Duodenal mucosa (tissue), 2 donors: Measurements from ENCODE around the gene ANK3.

ENCODE experiments used
- H3K27ac ChIP-seq: one replicate; pipeline ENCODE4 v1.7.0; 2013; ENCODE audit warnings: low read depth, low read length
- H3K27me3 ChIP-seq, 2 donors: one replicate each; pipeline ENCODE4 v1.7.0; 2013; ENCODE audit warnings: low read length in 2 of 2, control low read depth in 1 of 2; ENCODE audit not compliant: insufficient read depth in 2 of 2, control insufficient read depth in 1 of 2
- H3K36me3 ChIP-seq, 2 donors: one replicate each; pipeline ENCODE4 v1.7.0; 2013; ENCODE audit warnings: low read length in 2 of 2, control low read depth in 1 of 2; ENCODE audit not compliant: insufficient read depth in 2 of 2, control insufficient read depth in 1 of 2
- H3K4me1 ChIP-seq, 2 donors: one replicate each; pipeline ENCODE4 v1.7.0; 2013; ENCODE audit warnings: low read length in 2 of 2, control low read depth in 1 of 2; ENCODE audit not compliant: insufficient read depth in 2 of 2, control insufficient read depth in 1 of 2
- H3K4me3 ChIP-seq, 2 donors: one replicate each; pipeline ENCODE4 v1.7.0; 2013; ENCODE audit warnings: low read length in 2 of 2, low read depth in 1 of 2
- H3K9ac ChIP-seq, 2 donors: one replicate each; pipeline ENCODE4 v1.7.0; 2013; ENCODE audit warnings: low read length in 2 of 2, low read depth in 1 of 2
- H3K9me3 ChIP-seq, 2 donors: one replicate each; pipeline ENCODE4 v1.7.0; 2013; ENCODE audit warnings: low read length in 2 of 2, control low read depth in 1 of 2; ENCODE audit not compliant: control insufficient read depth in 1 of 2

ANK3 gene

DNA sequence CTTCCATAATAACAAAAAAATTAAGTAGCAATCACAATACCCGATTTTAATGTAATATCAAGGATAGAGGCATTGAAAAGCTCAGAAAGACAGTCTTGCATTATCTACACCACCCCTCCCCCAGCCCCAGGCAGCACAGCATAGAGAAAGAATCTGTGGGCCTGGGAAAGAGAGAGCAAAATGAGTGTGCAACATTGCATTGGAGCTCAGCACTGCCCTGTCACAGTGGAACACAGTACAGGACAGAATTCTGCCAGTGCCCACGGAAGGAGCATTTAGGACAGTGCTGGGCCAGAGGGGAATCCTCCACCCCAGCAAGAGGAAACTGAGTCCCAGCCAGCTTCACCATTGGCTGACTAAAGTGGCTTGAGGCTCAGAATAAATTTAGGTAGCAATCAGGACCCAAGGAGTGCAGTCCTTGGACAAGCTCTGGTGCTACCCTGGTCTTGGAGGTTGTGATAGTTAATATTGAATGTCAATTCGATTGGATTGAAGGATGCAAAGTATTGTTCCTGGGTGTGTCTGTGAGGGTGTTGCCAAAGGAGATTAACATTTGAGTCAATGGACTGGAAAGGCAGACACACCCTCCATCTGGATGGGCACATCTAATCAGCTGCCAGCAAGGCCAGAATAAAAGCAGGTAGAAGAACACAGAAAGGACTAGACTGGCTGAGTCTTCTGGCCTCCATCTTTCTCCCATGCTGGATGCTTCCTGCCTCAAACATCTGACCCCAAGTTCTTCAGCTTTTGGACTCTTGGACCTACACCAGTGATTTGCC lies 234.4 kb downstream of the ANK3 start:
- H3K9me3 ChIP-seq, result no peaks in the 10 kb centered on the region
- no peaks in the 10 kb centered on the region for H3K36me3 ChIP-seq
- H3K4me1 ChIP-seq, result peaks cover 4 to 5% of the 10 kb centered on the region in 2 donors
- no peak overlapping the region for H3K9ac ChIP-seq
- no peak overlapping the region for H3K27ac ChIP-seq
- no peaks in the 10 kb centered on the region for H3K27me3 ChIP-seq
- H3K4me3 ChIP-seq, result no peak overlapping the region

DNA sequence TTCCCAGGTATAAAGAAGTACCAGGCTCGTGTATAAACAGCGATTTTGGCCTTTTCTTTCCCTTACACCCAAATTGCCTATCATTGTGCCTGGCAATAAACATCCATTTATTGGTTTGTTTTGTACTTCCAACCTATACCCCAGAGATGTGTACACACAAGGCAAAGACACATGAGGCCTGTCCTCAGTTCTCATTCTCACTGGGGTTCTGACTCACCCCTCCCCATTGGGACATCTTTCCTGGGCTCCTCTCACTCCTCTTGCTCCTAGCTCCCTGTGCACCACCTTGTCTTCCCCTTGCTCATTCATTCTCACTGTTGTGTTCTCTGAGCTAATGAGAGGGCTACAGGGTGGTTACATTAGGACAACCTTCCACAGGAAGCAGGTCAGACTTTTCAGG lies 240.7 kb downstream of the ANK3 start:
- H3K9me3 ChIP-seq, result no peaks in the 10 kb centered on the region
- H3K9ac ChIP-seq, result no peak overlapping the region
- H3K4me3 ChIP-seq, result no peak overlapping the region
- H3K4me1 ChIP-seq, result peaks cover 13 to 15% of the 10 kb centered on the region in 2 donors
- H3K27me3 ChIP-seq, result no peaks in the 10 kb centered on the region
- H3K36me3 ChIP-seq, result no peaks in the 10 kb centered on the region
- H3K27ac ChIP-seq, result no peak overlapping the region

DNA sequence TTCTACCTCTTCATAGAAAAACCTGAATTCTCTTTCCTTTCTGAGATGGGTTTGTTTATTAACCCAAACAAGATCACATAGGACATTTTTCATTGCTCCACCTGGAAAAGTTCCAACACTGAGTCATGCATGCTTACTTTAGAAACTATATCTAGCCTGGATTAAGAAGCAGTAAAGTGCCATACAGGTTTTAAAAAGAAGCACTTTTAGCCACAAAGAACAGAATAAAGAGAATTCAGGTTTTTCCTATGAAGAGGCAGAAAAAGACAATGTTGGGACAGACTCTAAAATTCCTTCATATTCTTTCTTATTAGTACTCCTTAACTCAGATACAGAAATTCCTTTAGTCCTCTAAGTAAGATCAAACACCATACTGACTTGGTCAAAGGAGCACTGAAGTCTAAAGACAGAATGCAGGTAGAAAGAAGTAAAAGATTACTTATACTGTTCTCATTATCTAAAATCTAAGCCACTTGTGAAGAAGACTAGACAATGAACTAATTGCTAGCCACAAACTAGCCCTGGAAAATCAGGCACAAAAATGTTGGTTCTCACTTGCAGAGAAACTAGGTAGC lies 241.3 kb downstream of the ANK3 start:
- peaks cover 13 to 15% of the 10 kb centered on the region in 2 donors for H3K4me1 ChIP-seq
- H3K4me3 ChIP-seq, result no peak overlapping the region
- no peak overlapping the region for H3K27ac ChIP-seq
- H3K9me3 ChIP-seq, result no peaks in the 10 kb centered on the region
- no peaks in the 10 kb centered on the region for H3K27me3 ChIP-seq
- H3K9ac ChIP-seq, result no peak overlapping the region
- no peaks in the 10 kb centered on the region for H3K36me3 ChIP-seq

DNA sequence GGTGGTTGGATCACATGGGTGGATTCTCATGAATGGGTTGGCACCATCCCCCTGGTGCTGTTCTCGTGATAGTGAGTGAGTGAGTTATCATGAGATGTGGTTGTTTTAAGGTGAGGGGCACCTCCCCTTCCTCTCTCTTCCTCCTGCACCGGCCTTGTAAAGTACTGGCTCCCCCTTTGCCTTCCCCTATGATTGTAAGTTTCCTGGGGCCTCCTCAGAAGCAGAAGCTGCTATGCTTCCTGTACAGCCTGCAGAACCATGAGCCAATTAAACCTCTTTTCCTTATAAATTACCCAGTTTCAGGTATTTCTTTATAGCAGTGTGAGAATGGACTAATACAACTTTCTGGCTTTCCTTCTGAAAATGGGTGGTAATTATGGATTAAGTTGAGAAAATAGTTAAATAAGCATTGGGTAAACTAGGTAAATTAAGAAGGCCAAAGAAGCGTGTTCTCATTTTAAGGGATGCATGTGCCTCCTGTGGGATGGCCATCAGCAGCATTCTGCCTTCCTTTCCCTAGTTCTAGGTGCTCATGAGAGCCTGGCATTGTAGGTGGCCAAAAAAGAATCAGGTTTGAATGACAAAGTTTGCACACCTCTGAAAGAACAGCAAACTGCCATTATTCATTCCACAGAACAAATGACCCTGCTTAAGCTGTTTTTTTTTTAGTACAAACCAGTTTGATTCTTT lies 242.0 kb downstream of the ANK3 start:
- no peak overlapping the region for H3K9ac ChIP-seq
- no peak overlapping the region for H3K4me3 ChIP-seq
- H3K36me3 ChIP-seq, result no peaks in the 10 kb centered on the region
- no peaks in the 10 kb centered on the region for H3K9me3 ChIP-seq
- no peak overlapping the region for H3K27ac ChIP-seq
- no peaks in the 10 kb centered on the region for H3K27me3 ChIP-seq
- H3K4me1 ChIP-seq, result peaks cover 13 to 15% of the 10 kb centered on the region in 2 donors

DNA sequence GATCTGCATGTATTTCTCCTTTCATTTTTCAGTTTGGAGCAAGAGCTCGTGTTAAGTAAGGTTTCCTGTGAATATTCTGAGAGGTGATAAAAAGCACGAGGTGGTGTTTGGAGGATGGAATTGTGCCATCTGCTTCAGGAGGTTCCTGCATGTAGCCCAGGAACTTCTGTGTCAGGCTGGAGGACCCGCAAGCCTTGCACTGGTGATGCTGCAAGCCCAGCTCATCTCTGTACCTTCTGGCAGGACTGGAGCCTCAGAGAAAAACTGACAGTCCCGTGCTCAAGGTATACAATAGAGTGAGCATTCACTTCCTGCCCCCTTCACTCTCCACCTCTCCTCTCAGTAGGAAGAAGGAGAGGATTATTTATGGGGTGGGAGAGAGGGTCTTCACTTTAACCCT lies 242.7 kb downstream of the ANK3 start:
- H3K4me1 ChIP-seq, result peaks cover 13 to 18% of the 10 kb centered on the region in 2 donors
- no peaks in the 10 kb centered on the region for H3K9me3 ChIP-seq
- H3K4me3 ChIP-seq, result no peak overlapping the region
- H3K27me3 ChIP-seq, result no peaks in the 10 kb centered on the region
- no peak overlapping the region for H3K9ac ChIP-seq
- no peaks in the 10 kb centered on the region for H3K36me3 ChIP-seq
- H3K27ac ChIP-seq, result no peak overlapping the region

DNA sequence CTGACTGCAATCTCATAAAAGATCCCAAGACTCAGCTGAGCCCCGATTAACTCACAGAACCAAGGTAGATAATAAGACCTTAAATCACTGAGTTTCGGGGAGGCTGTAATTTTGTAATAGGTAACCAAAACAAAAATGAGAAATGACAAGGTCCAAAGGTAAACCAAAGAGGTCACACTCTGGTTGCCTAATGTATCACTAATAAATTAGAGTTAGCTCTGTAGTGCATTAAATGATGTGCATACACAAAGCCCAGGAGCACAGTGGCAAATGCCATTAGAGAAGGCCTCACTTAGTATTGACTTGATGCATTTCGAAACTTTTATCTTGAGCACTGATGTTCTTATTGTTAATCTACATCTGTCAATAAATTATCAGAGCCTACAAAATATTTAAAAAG lies 245.6 kb downstream of the ANK3 start:
- Histone ChIP-seq H3K4me3 (no peak overlapping the region), H3K9ac (no peak overlapping the region), H3K4me1 (peaks cover 29 to 35% of the 10 kb centered on the region in 2 donors), H3K27ac (no peak overlapping the region), H3K27me3 (no peaks in the 10 kb centered on the region), H3K9me3 (no peaks in the 10 kb centered on the region), H3K36me3 (no peaks in the 10 kb centered on the region)

DNA sequence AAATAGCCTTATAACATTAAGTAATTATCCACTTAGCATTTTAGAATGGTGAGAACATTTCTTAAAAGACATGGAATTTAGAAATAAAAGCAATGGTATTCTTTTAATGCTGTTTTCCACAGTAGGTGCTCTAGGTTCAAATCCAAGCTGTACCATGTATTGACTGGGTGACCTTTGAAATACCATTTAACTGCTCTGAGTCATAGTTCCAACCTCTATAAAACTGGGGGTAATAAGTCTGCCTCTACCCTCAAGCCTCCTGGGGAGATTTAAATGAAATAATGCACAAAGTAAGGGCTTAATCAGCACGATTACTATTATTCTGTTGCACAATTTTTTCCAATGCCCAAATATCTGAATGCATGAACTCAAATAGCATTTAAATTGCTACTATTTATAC lies 246.9 kb downstream of the ANK3 start:
- Histone ChIP-seq H3K9me3 (no peaks in the 10 kb centered on the region), H3K27ac (no peak overlapping the region), H3K27me3 (no peaks in the 10 kb centered on the region), H3K36me3 (no peaks in the 10 kb centered on the region), H3K9ac (no peak overlapping the region), H3K4me3 (no peak overlapping the region), H3K4me1 (peaks cover 18 to 23% of the 10 kb centered on the region in 2 donors)

DNA sequence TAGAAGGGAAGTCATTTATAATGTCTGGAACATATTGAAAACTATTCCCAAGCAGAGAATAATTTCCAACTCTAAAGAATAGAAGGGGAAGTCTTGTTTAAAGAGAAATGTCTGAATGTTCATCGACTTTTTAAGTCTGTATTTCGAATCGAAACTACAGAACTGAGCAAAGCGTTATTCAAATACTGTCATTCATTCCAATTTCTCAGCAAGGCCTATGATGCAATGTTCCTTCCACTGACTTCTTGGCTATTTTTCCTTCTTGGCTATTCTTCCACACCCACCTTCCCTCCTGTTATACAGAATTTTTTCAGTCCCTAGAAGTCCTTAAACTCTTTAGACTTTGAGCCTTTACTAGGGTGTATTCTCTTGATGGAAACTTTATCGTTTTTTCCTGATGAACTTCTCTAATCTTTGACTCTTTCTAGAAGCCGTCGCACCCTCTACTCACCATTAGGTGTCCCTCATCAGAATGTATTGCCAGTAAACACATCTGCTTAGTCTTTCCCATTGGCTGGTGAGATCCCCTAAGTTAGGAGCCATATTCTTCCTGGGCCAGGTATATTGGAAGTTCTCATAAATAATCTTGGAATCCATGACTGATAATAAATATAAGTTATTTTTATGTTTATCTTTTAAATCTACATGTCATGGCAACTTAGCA lies 247.6 kb downstream of the ANK3 start:
- no peak overlapping the region for H3K27ac ChIP-seq
- H3K4me3 ChIP-seq, result no peak overlapping the region
- H3K4me1 ChIP-seq, result peaks cover 18 to 21% of the 10 kb centered on the region in 2 donors
- H3K36me3 ChIP-seq, result no peaks in the 10 kb centered on the region
- no peaks in the 10 kb centered on the region for H3K27me3 ChIP-seq
- H3K9me3 ChIP-seq, result no peaks in the 10 kb centered on the region
- no peak overlapping the region for H3K9ac ChIP-seq

DNA sequence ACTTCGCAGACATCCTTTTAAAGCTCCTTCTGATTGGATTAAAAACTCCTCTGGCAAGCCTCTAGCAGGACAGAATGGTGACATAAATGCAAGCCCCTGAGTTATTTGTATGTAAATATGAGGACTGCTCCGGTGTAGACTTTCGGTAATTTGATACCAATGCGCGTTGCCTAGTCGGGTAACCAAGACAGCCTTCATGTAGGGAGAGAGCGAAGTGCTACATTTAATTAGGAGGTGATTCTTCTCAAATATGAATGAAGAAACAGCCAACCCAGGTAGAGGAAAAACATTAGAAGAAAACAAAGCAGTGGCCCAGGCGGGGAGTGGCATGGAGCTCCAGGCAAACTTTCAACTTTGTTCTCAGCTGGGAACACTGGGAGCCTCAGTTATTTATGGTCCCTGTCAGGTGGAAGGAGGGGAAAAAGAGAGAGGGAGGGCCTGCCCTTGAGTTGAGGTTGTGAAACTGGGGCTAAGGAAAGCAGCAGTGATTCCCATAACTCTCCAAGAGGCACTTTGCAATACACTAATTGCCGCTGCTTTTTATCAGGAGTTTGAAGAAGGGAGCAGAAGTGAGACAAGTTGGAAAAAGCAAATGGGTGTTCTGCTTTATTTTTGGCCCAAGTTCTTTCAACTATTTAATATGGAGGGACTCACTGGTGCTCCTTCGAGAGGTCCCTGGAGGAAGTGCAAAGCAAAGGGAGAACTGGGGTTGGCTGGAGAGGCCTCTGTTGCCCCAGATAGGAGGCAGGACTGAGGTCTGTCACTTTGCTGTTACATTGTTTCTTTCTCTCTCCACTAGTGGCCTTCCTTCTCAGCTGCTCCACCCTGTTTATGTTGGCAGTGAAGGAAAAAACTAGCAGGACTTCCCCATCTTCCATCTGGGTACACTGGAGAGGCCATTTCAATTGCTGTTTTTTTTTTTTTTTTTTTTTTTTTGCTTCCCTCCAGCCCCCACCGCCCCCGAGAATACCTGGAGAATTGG lies 248.7 kb downstream of the ANK3 start:
- Histone ChIP-seq H3K36me3 (no peaks in the 10 kb centered on the region), H3K4me1 (peaks cover 18 to 21% of the 10 kb centered on the region in 2 donors), H3K27me3 (no peaks in the 10 kb centered on the region), H3K9ac (no peak overlapping the region), H3K27ac (peak overlapping the region; percentile 51), H3K9me3 (no peaks in the 10 kb centered on the region), H3K4me3 (peak overlapping the region; percentile 52 to 60)
